Measurements from ENCODE around the gene BFSP2.

DNA sequence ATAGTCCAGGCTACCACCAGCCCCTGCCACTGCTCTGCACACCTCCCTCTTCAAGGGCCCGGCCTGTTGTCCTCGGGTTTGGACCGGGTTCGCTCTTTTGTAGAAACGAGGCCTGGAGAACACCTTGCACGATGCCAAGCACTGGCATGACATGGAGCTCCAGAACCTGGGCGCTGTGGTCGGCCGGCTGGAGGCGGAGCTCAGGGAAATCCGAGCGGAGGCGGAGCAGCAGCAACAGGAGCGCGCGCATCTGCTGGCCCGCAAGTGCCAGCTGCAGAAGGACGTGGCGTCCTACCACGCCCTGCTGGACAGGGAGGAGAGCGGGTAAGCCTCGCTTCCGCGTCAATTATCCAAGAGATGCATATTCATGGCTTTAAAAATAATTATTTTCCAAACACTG, 72.4 kb downstream of the BFSP2 start:
- TF ChIP-seq POLR2A (IDR thresholded peaks at IDR 0.05) (no peak), EP300 (IDR thresholded peaks at IDR 0.05) (no peak), POLR2AphosphoS5 (IDR thresholded peaks at IDR 0.05) (no peak)
- TF ChIP-seq, protein P1, sequence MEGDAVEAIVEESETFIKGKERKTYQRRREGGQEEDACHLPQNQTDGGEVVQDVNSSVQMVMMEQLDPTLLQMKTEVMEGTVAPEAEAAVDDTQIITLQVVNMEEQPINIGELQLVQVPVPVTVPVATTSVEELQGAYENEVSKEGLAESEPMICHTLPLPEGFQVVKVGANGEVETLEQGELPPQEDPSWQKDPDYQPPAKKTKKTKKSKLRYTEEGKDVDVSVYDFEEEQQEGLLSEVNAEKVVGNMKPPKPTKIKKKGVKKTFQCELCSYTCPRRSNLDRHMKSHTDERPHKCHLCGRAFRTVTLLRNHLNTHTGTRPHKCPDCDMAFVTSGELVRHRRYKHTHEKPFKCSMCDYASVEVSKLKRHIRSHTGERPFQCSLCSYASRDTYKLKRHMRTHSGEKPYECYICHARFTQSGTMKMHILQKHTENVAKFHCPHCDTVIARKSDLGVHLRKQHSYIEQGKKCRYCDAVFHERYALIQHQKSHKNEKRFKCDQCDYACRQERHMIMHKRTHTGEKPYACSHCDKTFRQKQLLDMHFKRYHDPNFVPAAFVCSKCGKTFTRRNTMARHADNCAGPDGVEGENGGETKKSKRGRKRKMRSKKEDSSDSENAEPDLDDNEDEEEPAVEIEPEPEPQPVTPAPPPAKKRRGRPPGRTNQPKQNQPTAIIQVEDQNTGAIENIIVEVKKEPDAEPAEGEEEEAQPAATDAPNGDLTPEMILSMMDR (IDR thresholded peaks at IDR 0.05): no peak
